Measurements from ENCODE around the gene FJX1.
"Not testable (repeated sequence)": the region's sequence is repeated elsewhere in the genome, so short reads cannot be mapped to it uniquely, and the experiment has no call there.

FJX1 gene

DNA sequence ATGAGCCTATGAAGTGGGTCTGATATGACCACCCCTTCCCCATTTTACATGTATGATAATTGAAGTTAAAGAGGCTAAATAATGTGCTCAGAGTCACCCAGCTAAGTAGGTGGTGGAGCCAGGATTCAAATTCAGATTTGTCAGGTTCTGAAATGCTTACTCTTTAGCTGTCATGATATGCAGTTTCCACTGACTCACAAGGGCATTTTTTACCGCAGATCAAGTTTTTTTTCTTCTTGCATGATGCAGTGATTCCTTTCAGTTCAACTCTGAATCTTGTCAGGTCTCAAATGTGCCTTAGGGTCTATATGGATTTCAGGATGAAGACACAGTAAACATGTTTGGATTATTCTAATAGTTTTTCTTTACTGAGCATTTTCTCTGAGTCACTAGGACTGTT is 31.7 kb downstream of the FJX1 start:
- TF ChIP-seq, protein P1, sequence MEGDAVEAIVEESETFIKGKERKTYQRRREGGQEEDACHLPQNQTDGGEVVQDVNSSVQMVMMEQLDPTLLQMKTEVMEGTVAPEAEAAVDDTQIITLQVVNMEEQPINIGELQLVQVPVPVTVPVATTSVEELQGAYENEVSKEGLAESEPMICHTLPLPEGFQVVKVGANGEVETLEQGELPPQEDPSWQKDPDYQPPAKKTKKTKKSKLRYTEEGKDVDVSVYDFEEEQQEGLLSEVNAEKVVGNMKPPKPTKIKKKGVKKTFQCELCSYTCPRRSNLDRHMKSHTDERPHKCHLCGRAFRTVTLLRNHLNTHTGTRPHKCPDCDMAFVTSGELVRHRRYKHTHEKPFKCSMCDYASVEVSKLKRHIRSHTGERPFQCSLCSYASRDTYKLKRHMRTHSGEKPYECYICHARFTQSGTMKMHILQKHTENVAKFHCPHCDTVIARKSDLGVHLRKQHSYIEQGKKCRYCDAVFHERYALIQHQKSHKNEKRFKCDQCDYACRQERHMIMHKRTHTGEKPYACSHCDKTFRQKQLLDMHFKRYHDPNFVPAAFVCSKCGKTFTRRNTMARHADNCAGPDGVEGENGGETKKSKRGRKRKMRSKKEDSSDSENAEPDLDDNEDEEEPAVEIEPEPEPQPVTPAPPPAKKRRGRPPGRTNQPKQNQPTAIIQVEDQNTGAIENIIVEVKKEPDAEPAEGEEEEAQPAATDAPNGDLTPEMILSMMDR (conservative IDR thresholded peaks at IDR 0.05) = no peak
- H3K27ac ChIP-seq = no peak overlapping the region

DNA sequence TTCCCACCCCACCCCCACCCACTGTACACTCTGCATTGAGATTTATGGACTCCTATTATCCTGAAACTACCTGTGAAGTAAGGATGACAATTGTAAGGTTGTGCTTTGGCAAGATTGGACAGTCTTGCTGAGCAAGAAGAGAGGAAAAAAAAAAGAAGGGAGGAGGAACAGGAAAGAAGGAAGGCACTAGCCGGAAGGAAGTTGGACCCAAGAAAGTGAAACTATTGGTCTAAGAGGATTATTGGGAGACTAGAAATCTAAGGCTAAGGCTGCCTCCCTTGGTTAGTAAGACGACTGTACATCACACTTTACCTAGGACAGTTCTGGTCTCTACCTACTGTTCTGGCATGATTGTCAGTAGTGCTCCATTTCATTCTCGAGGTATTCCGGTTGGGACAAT is 32.2 kb downstream of the FJX1 start:
- H3K27ac ChIP-seq = no peak overlapping the region

DNA sequence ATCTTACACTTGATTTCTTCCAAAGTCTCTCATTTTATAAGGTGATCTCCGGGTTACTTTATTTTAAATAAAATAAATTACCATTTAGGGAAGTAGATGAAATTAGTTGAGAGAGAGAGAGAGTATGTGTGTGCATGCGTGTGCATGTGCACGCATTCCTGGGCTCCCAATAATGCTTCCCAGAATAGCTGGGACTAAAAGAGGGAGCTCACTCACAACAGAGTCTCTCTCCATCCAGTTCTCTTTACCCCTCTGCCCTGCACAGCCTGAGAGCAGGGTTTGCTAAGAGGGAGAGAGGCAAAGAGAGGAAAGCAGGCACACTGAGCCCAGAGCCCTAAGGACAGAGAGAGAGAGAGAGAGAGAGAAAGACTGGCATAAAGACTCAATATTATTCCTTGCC is 33.0 kb downstream of the FJX1 start:
- TF ChIP-seq, protein P1 (conservative IDR thresholded peaks at IDR 0.05) = no peak
- H3K27ac ChIP-seq = no peak overlapping the region

More for the DNA sequence above, 32.2 kb downstream of the FJX1 start:
- TF ChIP-seq, protein P1 (conservative IDR thresholded peaks at IDR 0.05) = no peak

DNA sequence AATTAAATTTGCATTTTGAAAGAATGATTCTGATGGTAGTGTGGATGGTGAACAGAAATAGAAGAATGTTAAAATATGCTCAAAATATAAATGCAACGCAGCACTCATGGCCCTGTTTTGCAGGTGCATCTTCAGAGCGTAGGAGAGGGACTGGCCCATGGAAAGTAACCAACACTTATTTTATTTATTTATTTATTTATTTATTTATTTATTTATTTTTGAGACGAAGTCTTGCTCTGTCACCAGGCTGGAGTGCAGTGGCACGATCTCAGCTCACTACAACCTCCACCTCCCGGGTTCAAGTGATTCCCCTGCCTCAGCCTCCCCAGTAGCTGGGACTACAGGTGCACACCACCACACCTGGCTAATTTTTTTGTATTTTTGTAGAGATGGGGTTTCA is 34.5 kb downstream of the FJX1 start:
- H3K27ac ChIP-seq = not testable (repeated sequence)

DNA sequence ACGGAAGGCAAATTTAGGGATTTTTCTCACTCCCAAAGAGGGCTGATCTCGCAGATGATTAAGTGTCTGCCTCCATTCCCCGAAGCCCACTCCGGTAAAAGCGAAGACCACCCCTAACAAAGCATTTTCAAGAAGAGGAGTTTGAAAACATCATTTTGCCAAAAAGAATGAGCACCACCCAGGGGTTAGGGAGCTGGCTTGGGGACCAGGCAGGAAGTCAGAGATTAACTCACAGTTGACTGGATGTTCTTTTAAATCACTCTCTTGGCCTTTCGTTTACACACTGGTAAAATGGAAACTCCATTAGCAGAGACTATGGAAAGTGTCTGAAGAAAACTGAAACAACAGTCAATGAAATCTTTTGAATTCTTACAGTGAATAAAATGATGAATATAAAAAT is 36.5 kb downstream of the FJX1 start:
- H3K27ac ChIP-seq = peak overlapping the region; percentile 20; the same call in 1 of the 2 replicates
- TF ChIP-seq, protein P1 (conservative IDR thresholded peaks at IDR 0.05) = no peak

DNA sequence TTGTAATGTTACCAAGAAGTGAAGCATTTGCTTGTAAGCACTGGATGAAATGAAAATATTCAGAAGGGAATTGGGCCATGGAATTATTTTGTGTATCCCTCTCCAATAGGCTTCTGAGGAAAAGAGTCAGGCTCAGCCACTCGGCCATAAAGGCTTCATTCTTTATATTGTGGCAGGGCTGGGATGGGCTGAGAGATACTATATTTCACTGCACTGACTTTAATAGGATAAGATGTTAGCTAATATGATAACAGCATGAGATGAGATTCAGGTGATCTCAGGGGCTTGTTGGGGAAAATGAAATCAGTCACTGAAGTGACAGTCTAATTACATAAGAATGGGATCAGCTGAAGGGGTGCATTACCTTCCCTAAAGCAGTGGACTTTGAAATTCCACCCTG is 37.0 kb downstream of the FJX1 start:
- TF ChIP-seq, protein P1 (conservative IDR thresholded peaks at IDR 0.05) = no peak
- H3K27ac ChIP-seq = no peak overlapping the region

DNA sequence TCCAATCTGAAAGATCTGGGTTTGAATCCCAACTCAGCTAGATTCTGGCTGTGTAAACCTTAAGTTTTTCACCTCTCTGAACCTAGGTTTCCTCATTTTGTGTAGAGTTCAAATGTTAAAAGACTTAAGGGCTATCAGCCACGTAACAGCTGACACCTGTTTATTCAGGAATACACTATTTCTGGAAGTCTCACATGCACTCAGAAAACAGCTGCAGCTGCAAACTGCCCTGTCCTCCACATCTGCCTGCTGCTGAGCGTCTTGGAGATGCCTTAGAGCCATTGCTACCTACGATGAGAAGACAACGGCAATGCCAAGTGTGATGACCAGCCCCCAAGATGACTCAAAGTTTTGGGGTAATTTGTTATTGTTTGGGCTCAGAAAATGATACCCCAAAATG is 37.6 kb downstream of the FJX1 start:
- TF ChIP-seq, protein P1 (conservative IDR thresholded peaks at IDR 0.05) = no peak
- no peak overlapping the region for H3K27ac ChIP-seq

DNA sequence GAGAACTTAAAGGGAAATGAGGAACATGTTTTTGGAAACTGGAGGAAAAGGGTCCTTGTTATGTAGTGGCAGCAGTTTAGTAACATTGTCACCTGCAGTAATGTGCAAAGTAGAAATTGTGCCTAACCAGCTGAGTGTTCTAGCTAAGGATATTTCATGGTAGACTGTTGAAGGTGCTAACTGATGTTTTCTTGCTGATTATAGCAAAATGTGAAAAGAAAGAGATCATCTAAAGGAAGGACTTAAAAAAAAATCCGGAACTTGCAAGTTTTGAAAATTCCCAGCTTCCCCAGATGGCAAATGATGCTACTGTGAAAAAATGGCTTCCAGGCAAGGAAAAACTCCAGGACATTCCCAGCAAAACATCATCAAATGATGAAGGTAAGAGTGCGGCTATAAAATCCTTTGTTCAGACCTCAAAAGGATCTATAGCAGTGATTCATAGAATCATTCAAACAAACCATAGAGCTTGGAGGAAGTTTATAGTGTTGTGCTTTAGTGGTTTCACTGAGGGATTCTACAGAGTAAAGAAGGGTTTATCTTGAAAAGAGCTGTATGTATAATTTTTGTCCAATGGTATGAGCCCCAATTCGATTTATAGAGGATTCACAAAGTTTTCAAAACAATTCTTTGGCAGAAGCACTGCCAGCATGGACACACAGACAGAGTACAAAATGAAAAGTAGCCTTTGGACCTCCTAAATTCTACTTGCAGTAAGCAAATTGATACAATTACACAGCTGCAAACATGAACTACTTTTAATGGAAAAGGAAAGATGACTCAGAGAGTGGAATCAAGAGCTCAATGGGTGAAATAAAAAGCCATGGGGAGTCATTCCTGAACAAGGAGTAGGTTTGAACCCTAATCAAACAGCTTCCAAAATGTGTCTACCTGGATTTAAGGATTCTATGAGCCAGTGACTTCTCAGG is 40.0 kb downstream of the FJX1 start:
- TF ChIP-seq, protein P1 (conservative IDR thresholded peaks at IDR 0.05) = no peak

More for the DNA sequence above, 40.0 kb downstream of the FJX1 start:
- no peak overlapping the region for H3K27ac ChIP-seq
